H1 (cell line): ENCODE measurements around the gene PLTP. TPM values are rescaled to one million over a fixed set of nuclear protein-coding genes. Genes with fewer than 3 reads are reported as not detected.

ENCODE experiments used
- RXRA ChIP-seq: IDR thresholded peaks from 2 replicates; pipeline ENCODE4 v1.6.1; 2011; ENCODE audit warnings: low read depth, mild to moderate bottlenecking, low read length, moderate library complexity; ENCODE audit not compliant: insufficient read depth
- polyA plus RNA-seq, 7 experiments: library from polyadenylated mRNA; depleted of rRNA in 3 of 7; stranded (reverse) in 5 of 7; unstranded in 2 of 7; fragments of >200 nt in 5 of 7; fragments of 200-250 nt in 2 of 7; gene quantifications; 1 replicate in 5 of 7; 2 replicates in 1 of 7; 4 replicates in 1 of 7; pipeline versions ENCODE4 v1.2.1 to v1.2.3, GENCODE V29; 2011 to 2013; ENCODE audit warnings: missing spikeins in 2 of 7, mixed read lengths in 2 of 7
- total RNA-seq: library from RNA; stranded (reverse); fragmentation: NEBNext Ultra II Directional; extraction: Animal tissue kit (Norgen Biotek cat#: 25700); gene quantifications from 2 replicates; pipeline ENCODE4 v1.2.1, GENCODE V29; 2021

PLTP gene
- total and polyA plus RNA-seq, 2 of the 8 experiments (the other 6 are each of a cell fraction or from before 2014, with no cell fraction given): 120 to 194 TPM

- no peak for TF ChIP-seq RXRA
- TF ChIP-seq, all 59 proteins: peak for 0
Observed at GRCh38 chr20:45852326-45852725, 59.6 kb downstream of the PLTP start (continued).
